Activated T-cell treated with anti-CD3 and anti-CD28 coated beads for 1 hour (primary cell): ENCODE measurements around the gene TENM3.

Experiments used
- DNase-seq: peaks from one replicate; pipeline ENCODE4 v3.0.0-alpha.2; 2020; ENCODE audit warnings: low read depth

Gene TENM3

DNA sequence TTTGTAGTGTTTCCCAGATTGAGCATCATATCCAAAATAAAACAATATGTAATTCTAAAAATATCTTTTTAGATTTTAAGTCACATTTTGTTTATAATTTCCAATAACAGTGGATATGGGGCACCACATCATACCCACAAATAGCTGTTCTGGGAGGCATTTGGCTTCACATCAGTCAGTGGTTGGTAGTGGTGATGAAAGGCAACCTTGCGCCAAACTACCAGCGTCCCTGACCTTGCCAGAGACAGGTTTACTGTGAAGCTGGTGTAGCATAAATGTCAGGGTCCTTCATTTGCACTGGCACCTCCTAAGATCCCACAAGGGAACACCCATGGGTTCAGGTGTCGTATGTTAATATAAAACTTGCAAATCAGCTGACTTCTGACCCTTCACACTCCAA lies 451.8 kb downstream of the TENM3 start:
- DNase-seq = no peak

DNA sequence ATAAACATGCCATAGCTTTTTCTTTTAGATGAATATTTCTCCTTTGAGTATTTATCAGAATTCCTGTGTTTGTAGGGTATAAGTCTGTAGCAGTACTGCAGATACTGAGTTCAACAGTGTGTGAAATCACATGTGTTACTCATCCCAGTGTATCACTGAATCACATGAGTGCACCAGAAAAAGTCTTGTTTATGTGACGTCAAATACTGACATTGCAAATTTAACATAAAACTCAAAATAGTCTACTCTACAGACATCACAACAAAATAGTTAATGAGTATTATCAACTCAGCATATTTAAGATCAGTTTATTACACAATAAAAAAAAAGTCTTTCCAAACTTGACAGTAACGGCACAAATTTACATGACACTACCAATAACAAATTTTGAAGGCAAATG lies 452.6 kb downstream of the TENM3 start:
- no peak for DNase-seq

DNA sequence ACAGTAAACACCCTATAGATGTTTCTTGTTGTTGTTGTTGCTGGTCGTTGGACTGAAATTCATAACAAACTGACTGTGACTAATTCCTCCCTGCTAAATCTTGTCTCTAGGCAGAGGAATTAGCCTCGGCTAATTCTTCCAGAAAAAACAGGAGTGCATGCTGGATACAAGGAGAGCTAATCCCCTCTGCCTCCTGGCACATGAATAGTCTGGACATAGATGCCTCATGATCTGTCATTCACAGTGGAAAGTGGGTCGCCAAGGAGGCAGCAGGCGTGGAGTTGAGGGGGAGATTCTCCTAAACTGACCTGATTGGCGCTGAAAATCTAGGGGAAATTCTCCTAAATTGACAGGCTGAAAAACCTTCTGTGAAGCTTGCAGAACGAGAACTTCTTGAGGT lies 453.9 kb downstream of the TENM3 start:
- no peak for DNase-seq

DNA sequence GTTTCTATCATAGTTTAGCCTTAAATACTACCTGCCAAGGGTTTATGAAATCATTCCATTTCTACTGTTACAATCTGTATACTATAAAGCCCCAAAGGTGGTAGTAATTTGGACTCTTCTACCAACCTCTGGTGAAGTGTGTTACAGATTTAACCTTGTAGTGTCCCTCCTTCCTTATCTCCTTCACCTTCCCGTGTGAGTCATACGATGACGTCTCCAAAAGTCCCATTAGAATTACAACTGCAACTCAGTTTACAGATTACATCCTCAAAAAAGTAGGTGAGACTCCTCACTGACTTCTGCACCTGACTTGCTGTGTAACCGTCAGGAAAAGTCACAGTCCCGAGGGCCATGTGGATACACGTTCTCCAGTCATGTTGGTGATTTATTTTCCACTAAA lies 455.0 kb downstream of the TENM3 start:
- DNase-seq = no peak

DNA sequence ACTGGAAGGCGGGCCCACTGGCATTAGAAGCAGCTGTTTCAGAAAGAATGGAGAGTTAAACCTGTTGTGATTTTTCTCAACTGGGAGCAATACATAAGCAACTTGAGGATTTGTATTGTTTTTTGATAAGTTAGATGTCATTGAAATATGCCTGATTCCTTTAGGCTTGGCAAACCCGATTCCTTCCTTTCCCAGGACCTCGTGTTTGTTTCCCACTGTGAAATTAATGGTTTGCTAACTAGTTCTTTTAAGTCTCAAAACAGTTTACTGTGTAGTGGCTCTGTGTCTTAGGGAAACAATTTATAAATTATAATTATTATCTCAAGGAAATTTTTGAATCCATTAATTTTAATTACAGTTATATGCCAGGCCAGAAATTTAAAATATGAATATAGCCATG lies 456.0 kb downstream of the TENM3 start:
- no peak for DNase-seq

DNA sequence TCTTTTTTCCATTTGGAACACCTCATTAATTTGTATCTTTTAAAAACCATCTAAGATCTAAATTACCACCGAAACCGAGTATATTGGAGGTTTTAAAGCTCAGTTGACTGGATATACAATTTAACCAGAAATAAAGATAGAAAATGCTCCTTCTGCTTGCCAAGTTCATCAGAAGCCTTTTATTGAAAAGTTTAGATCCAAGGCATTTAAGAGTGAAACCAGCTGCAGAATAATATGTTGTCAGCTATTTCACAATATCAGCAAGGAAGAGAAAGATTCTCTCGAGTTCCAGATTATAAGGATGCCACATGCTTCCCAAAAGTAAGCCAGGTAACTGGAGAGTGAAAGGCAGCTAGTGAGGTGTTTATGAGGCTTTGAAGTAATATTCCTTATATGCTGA lies 456.6 kb downstream of the TENM3 start:
- DNase-seq = no peak

DNA sequence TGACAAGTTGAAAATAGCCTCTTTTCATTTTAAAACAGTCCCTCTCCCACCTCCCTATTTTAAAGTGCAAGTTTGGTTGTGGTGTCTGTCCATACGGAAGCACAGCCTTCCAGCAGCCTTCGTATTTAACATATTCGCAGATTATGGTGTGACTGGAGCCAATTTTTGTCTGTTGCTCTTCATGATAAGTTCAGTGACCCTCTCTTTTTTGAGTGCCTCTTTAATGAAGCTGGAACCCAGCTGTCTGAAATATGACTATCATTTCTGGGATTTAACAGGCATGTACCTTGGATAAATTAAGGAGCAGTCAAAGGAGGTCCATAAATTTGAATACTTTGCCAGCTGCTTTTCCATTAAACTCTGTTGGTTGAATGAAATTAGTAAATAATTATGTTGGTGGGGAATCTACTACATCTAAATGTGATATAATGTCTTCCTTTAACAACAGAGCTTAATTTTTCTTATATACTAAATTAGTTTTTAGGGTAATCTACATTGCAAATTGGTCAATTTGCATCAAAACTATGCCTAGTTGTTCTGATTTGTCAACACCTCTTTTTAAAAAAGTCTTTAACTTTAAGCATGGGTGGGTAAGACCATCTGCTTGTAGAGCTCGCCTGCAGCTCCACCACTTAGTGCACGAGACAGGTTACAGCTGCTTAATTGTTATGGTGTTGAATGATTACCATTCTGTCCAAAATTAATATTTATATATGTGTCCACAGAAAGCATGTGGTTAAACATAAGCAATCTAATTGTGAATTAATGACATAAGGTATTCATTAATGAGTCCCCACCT lies 457.4 kb downstream of the TENM3 start:
- no peak for DNase-seq

DNA sequence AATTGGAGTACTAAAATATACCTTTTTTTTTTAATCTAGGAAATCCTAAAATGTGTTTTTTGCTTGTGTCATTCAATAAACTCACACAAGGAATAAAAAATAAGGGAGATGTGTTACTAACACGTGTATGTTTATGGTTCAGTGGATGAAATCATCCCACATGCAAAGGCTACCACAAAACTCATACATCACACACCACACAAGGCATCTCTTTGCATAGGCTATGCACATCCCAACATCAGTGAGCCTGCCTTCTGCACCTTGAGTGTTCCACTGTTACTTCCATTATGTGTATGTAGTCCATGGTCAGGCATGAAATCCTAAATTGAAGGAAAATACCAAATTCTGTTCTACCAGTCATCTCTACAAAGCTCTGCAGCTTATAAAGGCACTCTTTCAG lies 460.9 kb downstream of the TENM3 start:
- DNase-seq = no peak

DNA sequence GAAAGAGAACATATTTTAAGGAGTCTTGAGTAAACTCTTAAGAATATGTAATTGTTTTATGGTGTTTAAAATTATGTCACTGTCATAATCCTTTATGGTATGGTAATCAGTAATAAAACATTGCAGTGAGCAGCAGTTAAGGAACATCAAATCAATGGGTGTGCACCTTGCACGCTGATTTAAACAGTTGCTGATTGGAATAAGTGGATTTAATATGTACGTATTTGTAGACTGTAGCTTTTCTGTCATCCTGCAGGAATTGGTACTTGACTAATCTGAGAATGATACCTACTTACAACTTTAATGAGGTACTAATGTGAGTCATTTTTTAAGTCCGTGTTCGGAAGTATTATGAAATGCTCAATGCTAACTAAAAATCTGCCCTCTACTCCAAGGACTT lies 461.7 kb downstream of the TENM3 start:
- no peak for DNase-seq

DNA sequence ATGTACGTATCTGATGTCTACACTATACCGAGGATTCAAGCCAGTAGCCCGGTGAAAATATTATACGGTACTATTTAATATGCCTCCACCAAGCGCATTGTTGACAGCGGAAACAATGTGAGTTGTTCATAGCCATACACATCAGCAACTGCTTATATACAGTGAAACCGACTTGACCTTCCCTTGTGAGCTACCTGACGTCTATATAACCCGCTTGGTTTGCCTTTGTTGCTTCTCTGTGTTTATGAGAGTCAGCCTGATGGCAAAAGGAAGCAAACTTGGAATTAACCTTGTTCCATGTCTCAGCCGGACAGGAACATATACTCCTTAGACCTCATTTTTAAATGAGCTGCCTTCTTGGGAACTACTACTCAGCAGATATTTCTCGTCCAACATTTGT lies 462.2 kb downstream of the TENM3 start:
- no peak for DNase-seq

DNA sequence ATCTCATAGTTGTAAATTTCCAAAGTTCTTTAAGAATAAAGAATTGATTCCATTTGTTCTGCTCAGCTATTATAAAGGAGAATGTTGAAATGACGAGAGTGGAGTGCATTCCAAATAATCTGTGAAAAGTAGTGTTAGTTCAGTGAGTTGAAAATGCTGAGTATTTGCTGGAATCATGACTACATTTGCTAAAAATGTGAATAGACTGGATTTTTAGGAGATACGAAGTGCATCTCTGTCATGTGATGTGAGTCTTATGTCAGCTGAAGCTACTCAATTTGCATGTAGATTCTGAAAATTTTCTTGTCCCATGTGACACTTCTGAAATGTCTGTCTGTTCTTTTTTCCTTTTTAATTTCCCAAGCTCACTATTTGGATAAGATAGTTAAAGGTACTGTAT lies 468.0 kb downstream of the TENM3 start:
- DNase-seq = no peak

DNA sequence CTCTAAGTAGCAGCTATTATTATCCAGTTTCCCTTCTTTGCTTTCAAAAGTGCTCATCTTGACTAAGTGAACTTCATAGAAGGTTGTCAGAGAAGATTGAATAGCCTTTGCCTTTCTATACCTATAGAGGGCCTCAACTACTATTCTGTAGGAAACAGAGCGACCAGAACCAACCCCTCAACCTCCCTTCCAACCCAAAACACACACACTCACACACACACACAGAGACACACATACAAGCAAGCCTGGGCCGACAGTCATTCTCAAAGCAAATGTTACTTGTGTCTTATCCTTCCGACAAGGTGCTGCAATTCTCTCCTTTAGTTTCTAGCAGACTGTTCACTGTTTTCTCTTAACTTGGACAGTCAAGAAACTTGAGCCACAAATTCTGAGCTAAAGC lies 472.3 kb downstream of the TENM3 start:
- DNase-seq = no peak

DNA sequence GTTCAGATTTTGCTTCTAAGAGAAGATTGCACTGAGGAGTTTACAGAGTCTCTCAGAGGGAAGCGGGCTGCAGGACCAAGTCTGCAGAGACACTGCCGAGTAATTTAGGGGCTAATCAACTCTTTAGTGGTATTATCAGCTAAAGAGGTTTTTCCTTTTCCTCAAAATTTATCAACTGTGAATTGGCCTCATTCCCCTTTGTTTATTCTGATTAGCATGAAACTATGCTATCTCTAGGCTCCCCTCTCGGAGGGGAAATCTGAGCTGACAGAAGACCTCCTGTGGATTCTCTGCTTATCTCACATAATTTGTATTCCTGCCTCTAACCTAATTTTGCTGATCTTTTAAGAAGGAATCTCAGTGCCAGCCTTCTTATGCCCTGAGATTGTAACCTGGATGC lies 473.0 kb downstream of the TENM3 start:
- no peak for DNase-seq

DNA sequence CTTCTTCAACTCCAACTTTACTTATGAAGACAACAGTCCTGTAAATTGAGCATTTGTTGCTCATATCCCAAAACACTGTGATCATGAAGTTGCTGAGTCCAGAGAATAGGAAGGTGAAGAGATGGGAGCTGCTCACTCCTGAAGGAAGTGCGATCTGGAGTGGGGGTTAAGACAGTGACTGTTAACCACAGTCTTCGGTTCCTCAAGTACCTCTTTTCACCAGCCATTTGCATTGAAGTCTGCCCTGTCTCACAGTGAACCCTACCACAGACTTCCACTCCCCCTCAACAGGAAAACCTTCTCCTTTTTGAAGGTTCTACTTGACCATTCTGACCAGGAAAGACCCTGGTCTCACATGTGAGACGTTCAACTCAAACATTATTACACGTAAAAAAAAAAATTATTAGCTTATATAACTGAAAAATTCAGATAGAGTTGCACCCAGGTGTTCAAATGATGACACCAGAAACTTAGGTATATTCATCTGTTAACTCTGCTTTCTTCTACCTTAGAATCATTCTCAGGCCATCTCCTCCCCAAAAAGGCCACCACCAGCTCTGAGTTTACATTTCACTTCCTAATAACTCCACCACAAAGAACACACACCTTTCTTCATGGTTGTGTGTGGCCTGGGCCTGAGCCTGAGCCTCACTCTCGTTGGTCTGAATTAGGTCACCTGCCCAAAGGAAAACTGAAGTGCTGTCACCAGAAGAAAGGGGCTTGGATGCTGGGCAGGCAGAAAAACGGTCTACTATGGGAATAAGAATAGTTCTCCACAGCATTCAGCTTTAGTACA lies 474.8 kb downstream of the TENM3 start:
- DNase-seq = no peak

DNA sequence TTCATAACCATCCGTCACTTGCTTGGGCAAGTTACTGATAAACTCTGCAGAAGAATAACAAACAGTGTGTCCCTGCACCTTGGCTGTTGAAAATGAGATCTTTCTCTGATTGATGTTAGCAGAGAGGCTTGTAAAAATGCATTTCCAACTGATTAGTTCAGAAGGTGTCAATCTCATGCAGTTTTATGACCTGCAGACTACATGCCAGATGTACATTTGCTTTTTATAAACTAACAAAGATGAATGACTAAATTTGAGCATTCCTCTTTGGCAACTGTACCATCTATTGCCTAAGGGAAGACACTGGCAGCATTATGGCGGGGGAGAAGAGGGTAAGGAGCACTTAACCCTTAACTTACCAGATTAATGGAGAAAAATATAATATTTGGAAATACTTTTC lies 481.2 kb downstream of the TENM3 start:
- no peak for DNase-seq

DNA sequence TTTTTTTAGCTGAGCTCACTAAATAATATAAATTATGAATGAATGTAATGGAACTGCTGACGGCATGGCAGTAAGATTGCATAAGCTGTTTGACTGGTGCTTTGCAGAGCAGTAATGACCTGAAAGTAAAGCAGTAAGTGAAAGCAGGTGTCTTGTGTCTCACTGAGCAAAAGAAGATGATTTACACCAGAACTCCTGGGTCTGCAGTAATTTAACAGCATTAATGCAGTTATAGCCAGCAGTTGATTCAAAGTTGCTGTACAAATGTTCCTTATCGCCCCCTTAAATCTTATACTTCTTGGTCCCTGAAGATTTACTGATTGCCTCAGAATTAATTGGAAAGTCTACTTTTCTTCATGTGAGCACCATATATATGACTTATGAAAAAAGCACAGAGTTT lies 486.3 kb downstream of the TENM3 start:
- no peak for DNase-seq

DNA sequence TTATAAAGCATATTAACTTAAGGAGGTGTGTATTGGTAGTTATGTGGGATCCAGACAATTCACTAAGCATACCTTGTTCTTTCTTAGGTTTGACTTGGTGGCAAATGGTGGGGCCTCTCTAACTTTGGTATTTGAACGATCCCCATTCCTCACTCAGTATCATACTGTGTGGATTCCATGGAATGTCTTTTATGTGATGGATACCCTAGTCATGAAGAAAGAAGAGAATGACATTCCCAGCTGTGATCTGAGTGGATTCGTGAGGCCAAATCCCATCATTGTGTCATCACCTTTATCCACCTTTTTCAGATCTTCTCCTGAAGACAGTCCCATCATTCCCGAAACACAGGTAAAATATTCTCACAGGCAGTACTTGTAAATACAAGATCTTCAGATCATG lies 487.6 kb downstream of the TENM3 start:
- no peak for DNase-seq

DNA sequence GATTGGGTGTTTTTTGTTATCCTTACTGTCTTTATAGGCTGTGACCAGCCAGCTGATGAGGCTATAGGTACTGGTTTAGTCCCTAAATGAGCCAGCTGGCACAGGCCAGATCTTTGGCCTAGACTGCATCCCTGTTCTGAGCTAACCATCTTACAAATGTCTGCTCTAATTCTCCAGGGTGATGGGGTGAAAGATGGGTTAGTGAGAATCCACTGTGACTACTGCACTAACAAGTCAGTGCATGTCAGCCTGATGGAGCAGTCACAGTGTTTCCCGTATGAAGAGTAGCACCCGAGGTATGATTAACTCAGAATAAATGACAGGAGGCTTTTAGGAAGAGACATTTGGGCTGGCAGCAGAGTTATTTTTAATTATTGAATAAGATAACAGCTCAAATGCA lies 493.0 kb downstream of the TENM3 start:
- no peak for DNase-seq

DNA sequence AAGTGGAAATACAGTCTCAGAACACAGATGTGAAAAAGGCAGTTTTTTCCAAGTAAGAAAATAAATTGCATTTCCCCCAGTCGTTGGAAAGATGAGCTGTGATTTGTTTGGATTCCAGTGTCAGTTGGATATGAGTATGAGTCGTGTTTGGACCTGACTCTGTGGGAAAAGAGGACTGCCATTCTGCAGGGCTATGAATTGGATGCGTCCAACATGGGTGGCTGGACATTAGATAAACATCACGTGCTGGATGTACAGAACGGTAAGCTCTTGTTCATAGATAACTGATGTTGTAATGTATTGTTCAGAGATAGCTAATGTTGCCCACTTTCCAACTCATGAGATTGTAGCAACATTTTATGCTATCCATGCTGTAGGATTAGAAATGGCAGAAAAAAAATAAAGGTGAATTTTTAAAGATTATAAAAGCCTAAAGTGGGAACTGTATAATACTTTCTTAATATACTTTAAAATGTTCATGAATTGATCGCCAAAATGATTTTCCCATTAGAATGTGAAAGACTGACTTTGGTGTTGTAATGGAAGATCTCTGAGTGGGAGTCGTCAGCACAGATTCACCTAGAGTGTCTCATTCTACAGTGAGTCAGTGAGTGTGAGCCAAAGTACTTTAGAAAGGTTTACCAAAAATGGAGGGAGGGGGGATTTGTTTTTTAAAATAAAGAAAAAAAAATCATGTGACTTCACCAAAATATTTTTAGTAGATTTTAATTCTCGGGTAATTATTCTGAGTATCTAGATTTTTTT lies 495.3 kb downstream of the TENM3 start:
- no peak for DNase-seq

DNA sequence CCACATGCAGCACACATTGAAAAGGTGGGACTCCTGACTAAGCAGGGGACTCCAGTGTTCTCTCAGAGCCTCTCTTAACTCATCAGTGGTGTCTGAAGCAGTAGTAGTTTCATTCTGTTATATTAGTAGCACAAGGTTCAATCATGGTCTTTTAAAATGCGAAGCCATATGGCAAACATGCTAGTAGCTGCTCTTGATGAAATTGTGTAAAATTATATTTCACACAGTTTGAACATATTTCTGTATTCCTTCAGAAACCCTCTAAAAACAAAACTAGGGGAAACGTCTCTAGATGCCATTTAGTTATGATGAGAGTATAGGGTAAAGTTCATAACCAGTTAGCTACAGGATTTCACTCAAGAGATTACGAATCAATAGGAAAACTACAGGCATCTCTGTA lies 497.1 kb downstream of the TENM3 start:
- DNase-seq = no peak

DNA sequence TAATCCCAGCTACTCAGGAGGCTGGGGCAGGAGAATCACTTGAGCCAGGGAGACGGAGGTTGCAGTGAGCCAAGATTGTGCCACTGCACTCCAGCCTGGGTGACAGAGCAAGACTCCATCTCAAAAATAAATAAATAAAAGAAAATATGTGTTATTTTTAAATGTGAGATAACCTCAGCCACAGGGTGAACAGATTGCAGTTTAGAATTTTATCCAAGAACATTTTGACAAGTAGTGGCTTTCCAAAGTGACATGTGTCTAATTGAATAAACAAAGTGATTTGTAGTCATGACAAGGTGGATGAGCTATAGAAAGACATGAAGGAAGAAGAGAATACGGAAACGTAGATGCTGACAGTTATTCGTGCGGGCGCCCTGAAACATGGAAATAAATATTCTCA lies 497.9 kb downstream of the TENM3 start:
- no peak for DNase-seq

DNA sequence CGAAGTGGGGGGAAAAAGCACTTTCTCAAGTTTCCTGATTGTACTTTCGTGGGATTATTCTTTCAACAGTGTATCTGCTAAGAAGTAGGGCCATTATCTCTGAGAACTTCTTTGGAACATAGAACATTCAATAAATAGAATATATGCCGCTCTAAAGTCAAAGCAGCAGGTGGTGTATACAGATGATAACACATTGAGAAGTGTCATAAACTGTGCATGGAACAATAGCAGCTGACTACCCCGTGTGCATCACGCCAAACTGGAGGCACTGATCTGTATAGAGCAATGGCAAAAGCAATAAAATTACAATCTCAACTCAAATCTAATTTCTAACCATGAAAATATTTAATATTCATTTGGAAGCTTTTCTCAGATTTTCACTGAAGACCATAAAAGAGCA lies 498.7 kb downstream of the TENM3 start:
- no peak for DNase-seq

DNA sequence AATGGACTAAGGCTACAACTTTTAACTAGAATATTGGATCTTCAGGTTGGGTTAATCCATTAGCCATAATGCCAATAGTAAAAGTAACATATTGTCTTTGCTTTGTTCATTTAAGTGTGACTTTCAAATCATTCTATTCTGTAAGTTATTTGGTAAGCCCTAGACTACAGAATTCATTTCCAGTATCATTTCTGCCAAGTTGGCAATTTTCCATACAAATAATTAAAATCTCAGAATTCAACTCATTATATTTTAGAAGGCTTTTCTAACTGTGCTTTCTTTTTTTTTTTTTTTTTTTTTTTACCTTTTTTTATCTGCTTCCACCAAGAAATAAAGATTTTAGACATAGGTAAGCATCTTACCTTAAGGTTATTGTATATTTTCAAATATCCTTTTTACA lies 500.6 kb downstream of the TENM3 start:
- no peak for DNase-seq
